Uterus (tissue), 2 donors: ENCODE results near the gene ZNF546.

Source experiments
- CTCF ChIP-seq, 4 experiments: fragments of 200-600 bp in 2 of 4; fragments of 450-650 bp in 2 of 4; sonication (generic) in 2 of 4; IDR thresholded peaks; one replicate each; pipeline ENCODE4 v1.5.1; 2016 to 2019; ENCODE audit warnings: antibody characterized with exemption in 4 of 4, mild to moderate bottlenecking in 2 of 4, moderate library complexity in 1 of 4
- POLR2A ChIP-seq, 2 donors: fragments of 450-650 bp; IDR thresholded peaks; one replicate each; pipeline ENCODE4 v1.6.1; 2016; ENCODE audit warnings: antibody characterized with exemption in 2 of 2, mild to moderate bottlenecking in 1 of 2, moderate library complexity in 1 of 2

GRCh38 chr19:39974377-39975155 lies 22.3 kb upstream of the ZNF546 start:
- no peak for TF ChIP-seq CTCF (IDR thresholded peaks at IDR 0.05)
- TF ChIP-seq POLR2A (IDR thresholded peaks at IDR 0.05) = no peak
